GM19023 (cell line): ENCODE data around the gene ZNF653.
"Not testable (repeated sequence)": the region's sequence is repeated elsewhere in the genome, so short reads cannot be mapped to it uniquely, and the experiment has no call there.

Experiments
- ATAC-seq: cut with Tn5 transposase; IDR thresholded peaks from one replicate; pipeline ENCODE4 v1.9.1; 2021; ENCODE audit warnings: mild to moderate bottlenecking, moderate library complexity; ENCODE audit not compliant: unreplicated experiment

ZNF653 gene

GRCh38 chr19:11483366-11484111, 22.1 kb downstream of the ZNF653 start:
- no peak for ATAC-seq

GRCh38 chr19:11482384-11483050, 23.1 kb downstream of the ZNF653 start:
- ATAC-seq: peak; percentile 63

- ATAC-seq: peak; percentile 66
Measured at GRCh38 chr19:11481534-11482383, 23.9 kb downstream of the ZNF653 start.

DNA sequence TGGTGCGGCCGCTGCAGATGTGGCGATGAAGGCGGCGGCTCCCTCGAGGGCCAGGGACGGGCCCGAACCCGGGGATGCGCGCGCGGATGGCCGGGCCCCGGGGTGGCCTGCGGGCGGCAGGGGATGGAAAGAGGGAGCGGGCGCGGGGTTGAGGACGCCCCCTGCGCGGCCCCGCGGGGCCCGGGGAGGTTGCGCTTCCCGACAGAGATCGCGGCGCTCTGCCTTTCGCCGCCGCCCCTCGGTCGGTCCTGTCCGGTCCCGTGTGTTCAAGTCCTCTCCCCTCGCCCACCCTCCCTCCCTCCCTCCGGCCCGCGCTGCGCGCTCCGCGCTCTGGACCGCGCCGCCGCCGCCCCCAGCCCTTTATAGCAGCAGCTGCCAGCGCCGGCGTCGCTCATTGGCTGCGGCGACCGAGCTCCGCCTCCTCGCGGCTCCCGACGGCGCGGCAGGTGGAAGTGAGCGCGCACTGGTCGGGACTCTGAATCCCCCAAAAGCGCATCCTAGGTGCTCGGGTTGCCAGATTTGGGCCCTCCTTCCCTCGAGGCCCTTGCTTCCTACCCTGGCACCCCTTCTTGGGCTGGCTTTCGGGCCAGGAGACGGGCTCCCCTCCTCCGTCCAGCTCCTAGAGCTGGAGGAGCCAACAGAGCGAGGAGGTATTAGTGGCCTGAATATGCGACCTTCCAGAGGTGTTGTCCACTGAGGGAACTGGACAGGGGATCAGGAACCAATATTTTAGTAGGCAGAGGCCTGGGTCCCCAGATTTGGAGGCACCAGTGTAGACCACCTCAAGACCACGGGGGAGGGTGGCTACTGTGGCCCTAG, 24.7 kb downstream of the ZNF653 start, which contains the start of gene ELAVL3:
Gene ELAVL3 (minus strand): TSS at position 332 of the 819 bp plus-strand sequence. CDS start 438 bp downstream, outside the sequence.
- no peak for ATAC-seq

GRCh38 chr19:11479898-11480714, 25.5 kb downstream of the ZNF653 start:
- no peak for ATAC-seq

DNA sequence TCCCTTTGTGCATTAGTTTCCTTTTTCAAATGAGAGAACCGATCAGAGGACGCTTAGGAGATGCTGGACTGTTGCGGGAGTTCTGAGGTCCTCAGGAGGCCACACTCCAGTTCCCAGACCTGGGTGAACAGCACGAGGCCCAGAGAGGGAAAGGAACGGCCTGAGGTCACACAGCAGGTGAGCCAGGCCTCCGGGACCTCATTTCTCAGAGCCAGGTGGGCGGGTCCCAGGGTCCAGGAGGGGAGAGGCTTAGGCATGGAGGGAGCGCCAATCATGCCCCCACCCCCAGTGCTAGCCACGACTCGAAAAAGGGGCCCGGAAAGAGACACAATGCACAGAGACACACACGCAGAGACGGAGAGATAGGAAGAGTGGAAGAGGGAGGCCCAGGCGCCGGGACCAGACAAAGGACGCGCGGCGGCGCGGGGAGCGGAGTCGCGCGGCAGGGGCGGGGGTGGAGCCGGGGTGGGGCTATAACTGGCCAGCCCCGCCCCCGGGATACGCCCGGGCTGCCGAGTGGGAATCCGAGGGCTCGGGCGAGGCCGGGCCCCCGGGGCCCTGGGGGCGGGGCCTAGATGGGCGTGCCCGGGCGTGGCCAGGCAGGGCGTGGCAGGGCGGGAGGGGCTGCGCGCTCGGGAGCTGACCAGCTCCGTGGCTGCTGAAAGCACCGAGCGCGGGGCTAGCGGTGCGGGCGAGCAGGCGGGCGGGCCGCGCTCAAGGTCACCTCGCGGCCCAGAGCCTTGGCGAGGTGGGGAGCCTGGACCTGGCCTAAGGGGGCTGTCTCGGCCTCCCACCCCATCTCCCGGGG, 26.3 kb downstream of the ZNF653 start:
- ATAC-seq: no peak

DNA sequence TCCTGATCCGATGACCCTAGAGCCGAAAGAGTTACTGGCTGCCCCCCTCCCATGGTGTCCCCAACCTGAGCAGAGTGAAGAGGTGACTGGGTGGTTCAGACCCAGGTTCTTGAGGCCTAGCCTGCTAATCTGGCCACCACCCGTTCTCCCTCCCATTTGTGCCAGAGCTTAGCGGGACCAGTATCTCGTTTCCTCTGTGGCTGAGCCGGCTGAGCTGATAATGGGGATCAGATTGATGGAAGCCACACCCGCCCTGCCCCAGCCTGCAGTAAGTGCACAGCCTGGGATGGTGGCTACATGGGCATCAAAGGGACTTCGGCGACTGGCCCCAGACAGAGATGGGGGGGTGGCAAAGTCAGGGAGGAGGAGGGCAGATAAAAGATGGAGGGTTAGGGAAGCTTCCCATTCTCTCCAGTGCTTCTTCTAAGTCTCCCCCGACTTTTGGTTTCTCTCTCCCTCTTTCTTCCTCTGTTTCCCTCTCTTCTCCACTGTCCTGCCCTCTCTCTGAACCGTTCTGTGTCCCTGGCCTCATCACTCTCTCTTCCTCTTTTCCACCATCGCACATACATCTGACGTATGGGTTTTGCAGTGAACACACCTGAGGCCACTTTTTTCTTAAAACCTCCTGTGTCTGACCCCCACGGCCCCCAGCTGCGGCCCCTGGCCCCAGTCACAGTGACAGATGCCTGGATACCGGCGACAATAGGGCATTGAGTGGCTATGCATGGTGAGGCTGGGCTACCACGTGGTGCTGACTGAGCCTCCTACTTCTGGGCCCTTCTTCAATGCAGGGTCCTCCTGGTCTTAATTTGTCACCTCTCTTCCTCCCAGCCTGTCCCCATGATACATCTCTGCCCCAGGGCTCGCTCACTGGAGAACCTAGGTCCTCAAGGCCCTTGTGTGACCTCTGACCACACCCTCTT, 27.2 kb downstream of the ZNF653 start:
- no peak for ATAC-seq

DNA sequence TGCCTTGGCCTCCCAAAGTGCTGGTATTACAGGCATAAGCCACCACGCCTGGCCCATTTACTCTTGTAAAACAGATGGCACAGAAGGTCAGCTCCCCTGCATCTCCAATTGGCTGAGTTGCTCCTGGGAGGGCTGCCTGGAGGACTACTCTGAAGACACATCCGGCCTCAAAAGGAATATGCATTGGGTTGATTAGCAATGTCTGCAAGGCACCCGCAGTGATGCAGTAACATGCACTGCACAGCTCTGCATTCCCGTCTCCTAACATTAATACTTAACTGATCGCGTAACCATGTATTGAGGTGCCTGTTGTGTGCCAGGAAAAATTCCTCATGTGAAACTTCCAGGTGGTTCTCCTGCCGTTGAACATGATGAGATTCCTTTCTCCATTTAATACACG, 29.8 kb downstream of the ZNF653 start:
- ATAC-seq: no peak

DNA sequence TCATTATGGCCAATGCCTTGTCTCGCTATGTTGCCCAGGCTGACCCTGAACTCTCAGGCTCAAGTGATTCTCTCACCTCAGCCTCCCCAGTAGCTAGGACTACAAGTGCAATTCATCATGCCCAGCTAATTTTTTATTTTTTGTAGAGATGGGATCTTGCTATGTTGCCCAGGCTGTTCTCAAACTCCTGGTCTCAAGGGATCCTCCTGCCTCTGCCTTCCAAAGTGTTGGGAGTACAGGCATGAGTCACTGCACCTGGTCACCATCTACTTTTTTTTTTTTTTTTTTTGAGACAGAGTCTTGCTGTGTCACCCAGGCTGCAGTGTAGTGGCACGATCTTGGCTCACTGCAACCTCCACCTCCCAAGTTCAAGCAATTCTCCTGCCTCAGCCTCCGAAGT, 30.3 kb downstream of the ZNF653 start:
- ATAC-seq: not testable (repeated sequence)

DNA sequence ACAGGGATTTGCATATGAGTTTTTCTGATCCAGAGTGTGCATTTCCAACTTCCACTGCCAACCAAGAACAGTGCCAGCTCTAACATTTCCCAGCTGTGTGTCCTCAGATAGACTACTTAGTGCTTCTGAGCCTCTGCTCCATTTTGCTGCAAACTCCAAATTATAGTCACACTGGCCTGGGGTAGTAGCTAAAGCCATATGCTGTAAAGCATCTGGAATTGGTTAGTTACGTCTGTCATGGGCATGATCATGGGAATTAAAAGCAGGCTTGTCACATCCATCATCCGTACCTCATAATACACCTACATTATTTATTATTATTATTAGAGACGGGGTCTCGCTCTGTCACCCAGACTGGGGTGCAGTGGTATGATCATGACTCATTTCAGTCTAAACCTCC, 31.9 kb downstream of the ZNF653 start:
- no peak for ATAC-seq

- ATAC-seq: not testable (repeated sequence)
Measured at GRCh38 chr19:11468266-11468845, 37.3 kb downstream of the ZNF653 start.

DNA sequence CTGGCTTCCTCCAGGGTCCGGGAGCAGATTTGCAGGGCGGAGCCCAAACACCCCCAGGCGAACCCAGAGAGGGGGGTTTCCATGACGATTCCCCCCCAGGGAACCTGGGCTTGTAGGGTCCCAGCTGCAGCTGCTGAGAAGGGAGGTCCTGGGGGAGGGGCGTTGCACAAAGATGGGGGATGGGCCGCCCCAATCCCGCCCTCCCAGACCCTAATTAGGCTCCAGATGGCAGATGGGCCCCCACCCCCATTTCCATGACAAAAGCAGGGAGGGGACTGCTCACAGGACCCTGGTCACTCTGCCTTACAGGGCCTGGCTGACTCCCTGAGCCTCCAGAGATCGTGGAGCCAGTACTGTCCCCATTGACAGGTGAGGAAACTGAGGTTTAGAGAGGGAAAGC, 40.0 kb downstream of the ZNF653 start:
- ATAC-seq: no peak

DNA sequence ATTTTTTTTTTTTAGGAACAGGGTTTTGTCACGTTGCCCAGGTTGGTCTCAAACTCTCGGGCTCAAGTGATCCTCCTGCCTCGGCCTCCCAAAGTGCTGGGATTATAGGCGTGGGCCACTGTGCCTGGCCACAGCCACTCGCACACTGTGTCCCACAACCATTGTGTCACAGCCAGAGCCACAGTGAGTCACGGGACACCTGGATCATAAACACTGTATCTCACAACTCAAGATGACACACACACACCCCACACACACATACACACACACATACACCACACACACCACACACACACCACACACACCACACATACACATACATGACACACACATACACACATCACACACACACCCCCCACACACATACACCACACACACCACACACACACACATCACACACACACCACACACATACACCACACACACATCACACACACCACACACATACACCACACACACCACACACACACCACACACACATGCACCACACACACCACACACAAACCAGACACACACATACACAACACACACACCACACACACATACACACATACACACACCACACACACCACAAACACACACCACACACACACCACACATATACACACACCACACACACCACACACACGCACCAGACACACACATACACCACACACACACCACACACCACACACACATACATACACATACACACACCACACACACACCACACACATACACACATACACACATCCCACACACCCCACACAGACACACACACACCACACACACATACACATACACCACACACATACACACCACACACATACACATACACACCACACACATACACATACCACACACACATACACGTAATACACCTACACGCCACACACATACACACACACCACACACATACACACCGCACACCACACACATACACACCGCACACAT, 41.0 kb downstream of the ZNF653 start:
- ATAC-seq: no peak

DNA sequence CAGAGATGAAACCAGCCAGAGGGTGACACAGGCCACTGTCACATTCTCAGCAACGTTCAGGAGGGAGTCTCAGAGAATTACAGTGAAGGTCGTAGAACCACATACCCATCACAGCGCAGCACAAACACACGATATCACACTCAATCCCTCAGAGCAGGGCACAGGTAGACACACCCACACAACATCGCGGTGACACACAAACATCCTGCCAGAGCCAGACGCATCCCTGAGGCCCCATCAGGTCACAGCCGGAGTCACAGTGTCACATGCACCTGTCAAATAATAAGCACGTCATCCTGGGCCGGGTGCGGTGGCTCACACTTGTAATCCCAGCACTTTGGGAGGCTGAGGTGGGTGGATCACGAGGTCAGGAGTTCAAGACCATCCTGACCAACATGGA, 42.2 kb downstream of the ZNF653 start:
- no peak for ATAC-seq

DNA sequence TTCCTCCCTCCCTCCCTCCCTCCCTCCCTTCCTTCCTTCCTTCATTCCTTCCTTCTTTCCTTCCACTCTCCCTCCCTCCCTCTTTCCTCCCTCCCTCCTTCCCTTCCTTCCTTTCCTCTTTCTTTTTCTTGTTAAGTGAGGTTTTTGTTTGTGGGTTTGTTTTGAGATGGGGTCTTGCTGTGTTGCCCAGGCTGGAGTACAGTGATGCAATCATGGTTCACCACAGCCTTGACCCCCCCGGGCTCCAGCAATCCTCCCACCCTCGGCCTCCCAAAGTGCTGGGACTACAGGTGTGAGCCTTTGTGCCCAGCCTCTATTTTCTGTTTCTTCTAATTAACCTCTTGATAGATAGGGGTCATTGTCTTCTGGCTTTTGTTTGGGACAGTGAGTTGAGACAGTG, 44.2 kb downstream of the ZNF653 start:
- ATAC-seq: no peak

DNA sequence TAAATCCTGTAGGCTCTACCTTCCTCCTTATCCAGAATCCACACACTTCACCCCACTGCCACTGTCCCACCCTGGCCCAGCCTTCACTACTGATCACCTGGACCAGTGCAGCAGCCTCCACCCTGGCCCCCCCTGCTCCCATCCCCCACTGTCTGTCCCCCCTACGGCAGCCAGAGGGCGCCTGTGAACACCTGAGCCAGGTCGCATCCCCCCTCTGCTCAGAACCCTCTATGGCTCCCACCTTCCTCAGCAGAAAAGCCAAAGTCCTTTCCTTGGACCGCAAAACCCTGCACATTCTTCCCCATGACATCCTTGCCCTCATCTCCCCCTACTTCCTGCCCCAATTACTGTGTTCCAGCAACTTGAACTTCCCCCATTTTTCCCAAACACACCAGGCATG, 45.4 kb downstream of the ZNF653 start:
- ATAC-seq: no peak
